WTC11 (cell line): ENCODE data around the gene LTBP3. TPM values are rescaled to one million over a fixed set of nuclear protein-coding genes. Genes with fewer than 3 reads are reported as not detected.

Experiments
- ATAC-seq: fragments of 200-7000 bp; cut with Tn5 transposase; 2 replicates; pipeline ENCODE4 v1.10.0; 2021; ENCODE audit warnings: mild to moderate bottlenecking, moderate library complexity
- CTCF ChIA-PET: fragments of 300-600 bp; sonication (Branson Sonifier 250); formaldehyde crosslinking; loops from one replicate; lab custom pipeline; 2021; ENCODE audit warnings: antibody characterized with exemption; lab: Charles Lee
- POLR2A ChIA-PET: fragments of 350-600 bp; sonication (Branson Sonifier 250); formaldehyde crosslinking; loops from one replicate; lab custom pipeline; 2021; ENCODE audit warnings: antibody characterized with exemption; lab: Charles Lee
- DNase-seq: peaks from one replicate; pipeline ENCODE4 v3.0.0; 2021; ENCODE audit warnings: low spot score
- H3K27ac Mint-ChIP-seq: 2 replicates; pipeline ENCODE4 v1.8.0; 2021; ENCODE audit warnings: mixed read lengths
- H3K27me3 Mint-ChIP-seq: 2 replicates; pipeline ENCODE4 v1.8.0; 2021; ENCODE audit warnings: low read depth, mild to moderate bottlenecking, moderate library complexity, mixed read lengths
- H3K36me3 Mint-ChIP-seq: 2 replicates; pipeline ENCODE4 v1.8.0; 2021; ENCODE audit warnings: mixed read lengths
- H3K4me1 Mint-ChIP-seq: 2 replicates; pipeline ENCODE4 v1.8.0; 2022; ENCODE audit warnings: mixed read lengths
- H3K4me3 Mint-ChIP-seq: 2 replicates; pipeline ENCODE4 v1.8.0; 2021; ENCODE audit warnings: mild to moderate bottlenecking, moderate library complexity, mixed read lengths
- H3K9me3 Mint-ChIP-seq: 2 replicates; pipeline ENCODE4 v1.8.0; 2021; ENCODE audit warnings: mixed read lengths
- ATF1 ChIP-seq: sonication (generic); formaldehyde crosslinking; IDR thresholded peaks from 2 replicates; pipeline ENCODE4 v1.8.1; 2023; ENCODE audit warnings: mild to moderate bottlenecking, moderate library complexity, missing genetic modification reagents
- ETV6 ChIP-seq: sonication (generic); formaldehyde crosslinking; IDR thresholded peaks from 2 replicates; pipeline ENCODE4 v1.8.1; 2022; ENCODE audit warnings: mild to moderate bottlenecking, missing genetic modification reagents
- FOXK1 ChIP-seq: sonication (generic); formaldehyde crosslinking; IDR thresholded peaks from 2 replicates; pipeline ENCODE4 v1.8.0; 2022; ENCODE audit warnings: mild to moderate bottlenecking, moderate library complexity, missing genetic modification reagents
- GABPB1 ChIP-seq: sonication (generic); formaldehyde crosslinking; IDR thresholded peaks from 2 replicates; pipeline ENCODE4 v1.8.1; 2023; ENCODE audit warnings: mild to moderate bottlenecking, missing genetic modification reagents
- HMGA2 ChIP-seq: fragments of 250-450 bp; sonication (Bioruptor Pico); IDR thresholded peaks from 2 replicates; pipeline ENCODE4 v1.4.0; 2021; ENCODE audit warnings: mild to moderate bottlenecking, moderate library complexity
- MYBL2 ChIP-seq: sonication (generic); formaldehyde crosslinking; IDR thresholded peaks from 2 replicates; pipeline ENCODE4 v1.8.1; 2023; ENCODE audit warnings: mild to moderate bottlenecking, moderate library complexity, missing genetic modification reagents
- NFATC4 ChIP-seq: fragments of 250-450 bp; sonication (Bioruptor Pico); IDR thresholded peaks from 2 replicates; pipeline ENCODE4 v1.9.0; 2021; ENCODE audit warnings: mild to moderate bottlenecking
- SMAD4 ChIP-seq: sonication (generic); formaldehyde crosslinking; IDR thresholded peaks from 2 replicates; pipeline ENCODE4 v1.8.0; 2022; ENCODE audit warnings: mild to moderate bottlenecking, missing genetic modification reagents
- SOX15 ChIP-seq: fragments of 250-450 bp; sonication (Bioruptor Pico); IDR thresholded peaks from 2 replicates; pipeline ENCODE4 v1.9.0; 2021; ENCODE audit warnings: mild to moderate bottlenecking
- TCF7 ChIP-seq: sonication (generic); formaldehyde crosslinking; IDR thresholded peaks from 2 replicates; pipeline ENCODE4 v1.8.0; 2022; ENCODE audit warnings: mild to moderate bottlenecking, low read depth, missing genetic modification reagents, moderate library complexity
- ZNF317 ChIP-seq: sonication (generic); formaldehyde crosslinking; IDR thresholded peaks from 2 replicates; pipeline ENCODE4 v1.8.1; 2023; ENCODE audit warnings: low read depth, mild to moderate bottlenecking, moderate library complexity, missing genetic modification reagents, borderline replicate concordance
- ZNF396 ChIP-seq: fragments of 250-450 bp; sonication (Bioruptor Pico); IDR thresholded peaks from 2 replicates; pipeline ENCODE4 v1.8.0; 2021; ENCODE audit warnings: mild to moderate bottlenecking, moderate library complexity, borderline replicate concordance
- total RNA-seq: library from RNA; stranded (reverse); gene quantifications from 3 replicates; pipeline ENCODE4 v1.2.3, GENCODE V29; 2021
- TF ChIP-seq, protein P1 (sequence below): sonication (generic); formaldehyde crosslinking; IDR thresholded peaks from 2 replicates; pipeline ENCODE4 v1.8.1; 2023; ENCODE audit warnings: mild to moderate bottlenecking, missing genetic modification reagents, moderate library complexity
- TF ChIP-seq, protein P2 (sequence below): sonication (generic); formaldehyde crosslinking; IDR thresholded peaks from 2 replicates; pipeline ENCODE4 v1.8.0; 2022; ENCODE audit warnings: mild to moderate bottlenecking, missing genetic modification reagents
- TF ChIP-seq, protein P3 (sequence below): sonication (generic); formaldehyde crosslinking; IDR thresholded peaks from 2 replicates; pipeline ENCODE4 v1.8.0; 2023; ENCODE audit warnings: missing genetic modification reagents
- TF ChIP-seq, protein P4 (sequence below): sonication (generic); formaldehyde crosslinking; IDR thresholded peaks from 2 replicates; pipeline ENCODE4 v1.8.1; 2023; ENCODE audit warnings: mild to moderate bottlenecking, missing genetic modification reagents, moderate library complexity
- TF ChIP-seq, protein P5 (sequence below): sonication (generic); formaldehyde crosslinking; IDR thresholded peaks from 2 replicates; pipeline ENCODE4 v1.8.1; 2022; ENCODE audit warnings: mild to moderate bottlenecking, missing genetic modification reagents, moderate library complexity, borderline replicate concordance

LTBP3 gene
- total RNA-seq, 1 experiment from 2014 or later: 20.7 TPM

DNA sequence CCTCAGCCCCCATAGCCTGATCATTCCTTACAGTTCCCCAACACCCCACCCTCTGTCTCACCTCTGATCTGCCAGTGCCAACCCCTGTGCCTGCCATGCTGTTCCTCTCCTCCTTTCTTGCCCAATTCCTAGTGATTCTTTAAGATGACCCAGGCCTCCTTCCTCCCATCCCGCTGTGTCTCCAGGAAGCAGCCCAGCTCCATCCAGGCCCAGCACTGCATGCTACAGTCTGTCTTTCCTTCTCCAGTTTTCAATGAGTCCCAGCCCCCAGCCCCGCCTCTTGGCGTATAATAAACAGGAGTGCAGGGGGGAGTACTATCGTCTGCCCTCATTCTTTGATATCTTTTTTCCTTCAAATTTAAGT lies 12.3 kb downstream of the LTBP3 start:
- no peak overlapping the region for H3K27ac Mint-ChIP-seq
- H3K36me3 Mint-ChIP-seq: no peaks in the 10 kb centered on the region
- ATAC-seq: no peak
- peaks cover 90% of the 10 kb centered on the region for H3K27me3 Mint-ChIP-seq
- H3K4me1 Mint-ChIP-seq: peaks cover 16% of the 10 kb centered on the region
- peak overlapping the region; percentile 66 for H3K4me3 Mint-ChIP-seq
- DNase-seq: no peak
- POLR2A ChIA-PET: no interaction called here
- H3K9me3 Mint-ChIP-seq: no peaks in the 10 kb centered on the region
- CTCF ChIA-PET: interaction anchor here (0.6 to 10.3 kb wide), 7 partner anchors 11 to 48 kb away, joined by 3 to 270 read pairs (median 5); partner anchors contain the start of genes FAM89B, LTBP3 and ZNRD2
- no peak for TF ChIP-seq ATF1
- TF ChIP-seq, protein P1, sequence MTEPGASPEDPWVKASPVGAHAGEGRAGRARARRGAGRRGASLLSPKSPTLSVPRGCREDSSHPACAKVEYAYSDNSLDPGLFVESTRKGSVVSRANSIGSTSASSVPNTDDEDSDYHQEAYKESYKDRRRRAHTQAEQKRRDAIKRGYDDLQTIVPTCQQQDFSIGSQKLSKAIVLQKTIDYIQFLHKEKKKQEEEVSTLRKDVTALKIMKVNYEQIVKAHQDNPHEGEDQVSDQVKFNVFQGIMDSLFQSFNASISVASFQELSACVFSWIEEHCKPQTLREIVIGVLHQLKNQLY (CRISPR knock-in tag): no peak
- TF ChIP-seq, protein P2, sequence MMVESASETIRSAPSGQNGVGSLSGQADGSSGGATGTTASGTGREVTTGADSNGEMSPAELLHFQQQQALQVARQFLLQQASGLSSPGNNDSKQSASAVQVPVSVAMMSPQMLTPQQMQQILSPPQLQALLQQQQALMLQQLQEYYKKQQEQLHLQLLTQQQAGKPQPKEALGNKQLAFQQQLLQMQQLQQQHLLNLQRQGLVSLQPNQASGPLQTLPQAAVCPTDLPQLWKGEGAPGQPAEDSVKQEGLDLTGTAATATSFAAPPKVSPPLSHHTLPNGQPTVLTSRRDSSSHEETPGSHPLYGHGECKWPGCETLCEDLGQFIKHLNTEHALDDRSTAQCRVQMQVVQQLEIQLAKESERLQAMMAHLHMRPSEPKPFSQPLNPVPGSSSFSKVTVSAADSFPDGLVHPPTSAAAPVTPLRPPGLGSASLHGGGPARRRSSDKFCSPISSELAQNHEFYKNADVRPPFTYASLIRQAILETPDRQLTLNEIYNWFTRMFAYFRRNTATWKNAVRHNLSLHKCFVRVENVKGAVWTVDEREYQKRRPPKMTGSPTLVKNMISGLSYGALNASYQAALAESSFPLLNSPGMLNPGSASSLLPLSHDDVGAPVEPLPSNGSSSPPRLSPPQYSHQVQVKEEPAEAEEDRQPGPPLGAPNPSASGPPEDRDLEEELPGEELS: no peak
- TF ChIP-seq GABPB1 (CRISPR knock-in tag): no peak
- TF ChIP-seq, protein P3, sequence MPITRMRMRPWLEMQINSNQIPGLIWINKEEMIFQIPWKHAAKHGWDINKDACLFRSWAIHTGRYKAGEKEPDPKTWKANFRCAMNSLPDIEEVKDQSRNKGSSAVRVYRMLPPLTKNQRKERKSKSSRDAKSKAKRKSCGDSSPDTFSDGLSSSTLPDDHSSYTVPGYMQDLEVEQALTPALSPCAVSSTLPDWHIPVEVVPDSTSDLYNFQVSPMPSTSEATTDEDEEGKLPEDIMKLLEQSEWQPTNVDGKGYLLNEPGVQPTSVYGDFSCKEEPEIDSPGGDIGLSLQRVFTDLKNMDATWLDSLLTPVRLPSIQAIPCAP (CRISPR knock-in tag): no peak
- TF ChIP-seq MYBL2: no peak
- no peak for TF ChIP-seq NFATC4 (CRISPR knock-in tag)
- no peak for TF ChIP-seq FOXK1 (CRISPR knock-in tag)
- no peak for TF ChIP-seq SOX15 (CRISPR knock-in tag)
- TF ChIP-seq, protein P4, sequence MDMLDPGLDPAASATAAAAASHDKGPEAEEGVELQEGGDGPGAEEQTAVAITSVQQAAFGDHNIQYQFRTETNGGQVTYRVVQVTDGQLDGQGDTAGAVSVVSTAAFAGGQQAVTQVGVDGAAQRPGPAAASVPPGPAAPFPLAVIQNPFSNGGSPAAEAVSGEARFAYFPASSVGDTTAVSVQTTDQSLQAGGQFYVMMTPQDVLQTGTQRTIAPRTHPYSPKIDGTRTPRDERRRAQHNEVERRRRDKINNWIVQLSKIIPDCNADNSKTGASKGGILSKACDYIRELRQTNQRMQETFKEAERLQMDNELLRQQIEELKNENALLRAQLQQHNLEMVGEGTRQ (CRISPR knock-in tag): no peak
- TF ChIP-seq TCF7 (CRISPR knock-in tag): no peak
- no peak for TF ChIP-seq ZNF317
- TF ChIP-seq, all 79 proteins: peak for 0

DNA sequence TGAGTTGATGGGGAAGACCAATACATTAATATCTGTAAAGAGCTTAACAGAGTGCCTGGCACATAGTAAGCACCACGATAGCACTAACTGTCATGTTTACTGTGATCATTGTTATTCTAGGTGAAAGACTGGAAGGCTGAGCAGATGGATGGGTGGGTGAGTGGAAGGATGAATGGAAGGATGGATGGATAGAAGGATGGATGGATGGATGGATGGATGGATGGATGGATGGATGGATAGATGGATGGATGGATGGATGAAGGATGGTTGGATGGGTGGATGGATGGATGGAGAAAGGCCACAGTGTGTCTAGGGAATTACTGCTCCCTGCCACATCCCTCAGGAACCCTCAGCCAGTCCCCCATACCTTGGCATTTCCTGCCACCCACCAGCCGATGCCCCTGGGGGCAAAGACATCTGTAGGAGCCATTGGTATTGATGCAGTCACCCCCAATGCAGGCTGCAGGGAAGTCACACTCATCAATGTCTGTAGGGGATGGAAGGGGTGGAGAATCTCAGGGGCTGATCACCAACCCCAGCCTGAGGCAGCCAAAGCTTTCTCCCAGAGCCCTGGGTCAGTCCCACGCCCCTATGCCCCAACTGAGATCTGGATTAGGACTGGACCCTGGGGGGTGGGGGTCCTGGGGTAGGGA lies 15.3 kb downstream of the LTBP3 start:
- ChIA-PET CTCF (interaction anchor here (0.7 to 10.3 kb wide), 4 partner anchors 10 to 165 kb away, joined by 3 to 271 read pairs (median 220); partner anchors contain the start of genes FAM89B, KCNK7 and ZNRD2), POLR2A (no interaction called here)
- TF ChIP-seq ETV6 (CRISPR knock-in tag) (no peak), ZNF396 (CRISPR knock-in tag) (no peak), HMGA2 (no peak), SMAD4 (CRISPR knock-in tag) (no peak)
- TF ChIP-seq, protein P5, sequence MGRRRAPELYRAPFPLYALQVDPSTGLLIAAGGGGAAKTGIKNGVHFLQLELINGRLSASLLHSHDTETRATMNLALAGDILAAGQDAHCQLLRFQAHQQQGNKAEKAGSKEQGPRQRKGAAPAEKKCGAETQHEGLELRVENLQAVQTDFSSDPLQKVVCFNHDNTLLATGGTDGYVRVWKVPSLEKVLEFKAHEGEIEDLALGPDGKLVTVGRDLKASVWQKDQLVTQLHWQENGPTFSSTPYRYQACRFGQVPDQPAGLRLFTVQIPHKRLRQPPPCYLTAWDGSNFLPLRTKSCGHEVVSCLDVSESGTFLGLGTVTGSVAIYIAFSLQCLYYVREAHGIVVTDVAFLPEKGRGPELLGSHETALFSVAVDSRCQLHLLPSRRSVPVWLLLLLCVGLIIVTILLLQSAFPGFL (CRISPR knock-in tag): no peak
- DNase-seq (no peak), ATAC-seq (no peak)
- Mint-ChIP-seq H3K27me3 (peaks cover 79% of the 10 kb centered on the region), H3K4me1 (peaks cover 13% of the 10 kb centered on the region), H3K4me3 (no peak overlapping the region), H3K9me3 (no peaks in the 10 kb centered on the region), H3K27ac (no peak overlapping the region), H3K36me3 (no peaks in the 10 kb centered on the region)
